Body of pancreas (tissue), 4 donors: ENCODE results near the gene PHAF1. TPM values are rescaled to one million over a fixed set of nuclear protein-coding genes. Genes with fewer than 3 reads are reported as not detected.

Source experiments
- ATAC-seq: fragments of 150-250 bp; one replicate; pipeline ENCODE4 v1.9.1; 2016
- DNase-seq, 4 donors: peaks; one replicate each; pipeline ENCODE4 v3.0.0-alpha.2; 2019
- H3K27ac ChIP-seq, 4 donors: fragments of 200-600 bp; sonication (generic); 1 replicate in 3 of 4; 2 replicates in 1 of 4; pipeline versions ENCODE4 v1.5.1 to v1.6.1; 2016 to 2019; ENCODE audit warnings: mild to moderate bottlenecking in 1 of 4, mixed read lengths in 1 of 4, moderate library complexity in 1 of 4
- H3K27me3 ChIP-seq, 2 donors: fragments of 200-600 bp; sonication (generic); one replicate each; pipeline ENCODE4 v1.6.0; 2016; ENCODE audit warnings: mild to moderate bottlenecking in 1 of 2
- H3K36me3 ChIP-seq, 2 donors: fragments of 200-600 bp; sonication (generic); replicated peaks in 1 of 2; 2 replicates each; pipeline ENCODE4 v1.5.1; 2016; ENCODE audit warnings: low read depth in 2 of 2; ENCODE audit not compliant: insufficient read depth in 1 of 2
- H3K4me1 ChIP-seq: fragments of 200-600 bp; sonication (generic); one replicate; pipeline ENCODE4 v1.6.0; 2016
- H3K4me3 ChIP-seq, 2 donors: fragments of 200-600 bp; sonication (generic); 1 replicate in 1 of 2; 2 replicates in 1 of 2; pipeline ENCODE4 v1.5.1; 2016 to 2019
- H3K9me3 ChIP-seq, 3 donors: fragments of 200-600 bp; sonication (generic); 1 replicate in 2 of 3; 2 replicates in 1 of 3; pipeline ENCODE4 v1.5.1; 2016
- POLR2A ChIP-seq, 3 donors: fragments of 450-650 bp; IDR thresholded peaks; one replicate each; pipeline ENCODE4 v1.6.1; 2016; ENCODE audit warnings: antibody characterized with exemption in 3 of 3, mild to moderate bottlenecking in 2 of 3
- WGBS, 2 donors: methylation state at CpG; one replicate each; pipeline ENCODE4 v1.1.5; 2017; 5-methylcytosine and 5-hydroxymethylcytosine counted together
- intact Hi-C: fragments of 100-400 bp; cut with DNase I; formaldehyde crosslinking; loops from one replicate; pipeline ENCODE4 v1.15.1; 2023
- total RNA-seq, 2 donors: library from RNA; depleted of rRNA; stranded (reverse); fragments of >200 nt; gene quantifications; one replicate each; pipeline ENCODE4 v1.1.0, GENCODE V29; 2016
- TF ChIP-seq, protein P1 (sequence below), 7 experiments: fragments of 450-650 bp in 4 of 7; fragments of 200-600 bp in 3 of 7; sonication (generic) in 3 of 7; IDR thresholded peaks; one replicate each; pipeline ENCODE4 v1.5.1; 2016 to 2019; ENCODE audit warnings: antibody characterized with exemption in 7 of 7

PHAF1 gene
- total RNA-seq, 2 donors from 2014 or later: 7.8 to 18.5 TPM

DNA sequence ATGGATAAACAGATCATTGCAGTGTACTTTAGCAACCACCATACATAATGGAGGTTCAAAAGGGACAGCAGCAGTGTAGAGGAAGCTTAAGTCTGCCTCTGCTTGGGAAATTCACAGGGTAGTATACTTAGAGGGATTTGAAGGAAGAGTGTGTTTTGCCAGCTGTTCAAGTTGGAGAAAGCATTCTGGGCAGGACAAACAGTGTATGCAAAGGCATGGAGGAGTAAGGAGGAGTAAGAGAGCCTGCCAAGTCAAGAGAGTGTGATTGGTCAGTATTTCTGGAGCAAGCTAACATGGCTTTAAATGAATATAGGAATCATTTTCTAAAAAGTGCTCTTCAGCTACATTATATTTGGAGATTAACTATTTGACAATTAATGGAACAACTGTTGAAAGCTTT lies 22.9 kb upstream of the PHAF1 start:
- intact Hi-C loops: no loop called here
- Histone ChIP-seq H3K27me3 (no peaks in the 10 kb centered on the region), H3K4me1 (no peaks in the 10 kb centered on the region), H3K9me3 (no peaks in the 10 kb centered on the region), H3K36me3 (no peaks in the 10 kb centered on the region), H3K4me3 (no peak overlapping the region), H3K27ac (no peak overlapping the region)
- TF ChIP-seq POLR2A (IDR thresholded peaks at IDR 0.05): no peak
- TF ChIP-seq, protein P1, sequence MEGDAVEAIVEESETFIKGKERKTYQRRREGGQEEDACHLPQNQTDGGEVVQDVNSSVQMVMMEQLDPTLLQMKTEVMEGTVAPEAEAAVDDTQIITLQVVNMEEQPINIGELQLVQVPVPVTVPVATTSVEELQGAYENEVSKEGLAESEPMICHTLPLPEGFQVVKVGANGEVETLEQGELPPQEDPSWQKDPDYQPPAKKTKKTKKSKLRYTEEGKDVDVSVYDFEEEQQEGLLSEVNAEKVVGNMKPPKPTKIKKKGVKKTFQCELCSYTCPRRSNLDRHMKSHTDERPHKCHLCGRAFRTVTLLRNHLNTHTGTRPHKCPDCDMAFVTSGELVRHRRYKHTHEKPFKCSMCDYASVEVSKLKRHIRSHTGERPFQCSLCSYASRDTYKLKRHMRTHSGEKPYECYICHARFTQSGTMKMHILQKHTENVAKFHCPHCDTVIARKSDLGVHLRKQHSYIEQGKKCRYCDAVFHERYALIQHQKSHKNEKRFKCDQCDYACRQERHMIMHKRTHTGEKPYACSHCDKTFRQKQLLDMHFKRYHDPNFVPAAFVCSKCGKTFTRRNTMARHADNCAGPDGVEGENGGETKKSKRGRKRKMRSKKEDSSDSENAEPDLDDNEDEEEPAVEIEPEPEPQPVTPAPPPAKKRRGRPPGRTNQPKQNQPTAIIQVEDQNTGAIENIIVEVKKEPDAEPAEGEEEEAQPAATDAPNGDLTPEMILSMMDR (IDR thresholded peaks at IDR 0.05): no peak
- no peak for DNase-seq
- ATAC-seq: no peak

DNA sequence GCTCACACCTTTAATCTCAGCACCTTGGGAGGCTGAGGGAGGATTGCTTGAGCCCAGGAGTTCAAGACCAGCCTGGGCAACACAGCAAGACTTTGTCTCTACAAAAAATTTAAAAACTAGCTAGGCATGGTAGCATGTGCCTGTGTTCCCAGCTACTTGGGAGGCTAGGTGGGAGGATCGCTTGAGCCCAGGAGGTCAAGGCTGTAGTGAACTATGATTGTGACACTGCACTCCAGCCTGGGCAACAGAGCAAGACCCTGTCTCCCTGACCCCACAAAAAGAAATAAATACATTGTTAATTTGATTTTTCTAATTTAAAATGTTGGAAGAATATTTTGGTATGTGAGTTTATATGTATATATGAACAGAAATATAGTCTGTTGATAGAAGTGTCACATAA lies 22.4 kb upstream of the PHAF1 start:
- H3K4me1 ChIP-seq: no peaks in the 10 kb centered on the region
- no peak for DNase-seq
- no peak overlapping the region for H3K27ac ChIP-seq
- WGBS, 2 donors: 96 to 100% methylated on average over 1 of the region's 1 CpG
- intact Hi-C loops: no loop called here
- H3K9me3 ChIP-seq: no peaks in the 10 kb centered on the region
- ATAC-seq: no peak
- H3K27me3 ChIP-seq: no peaks in the 10 kb centered on the region
- H3K36me3 ChIP-seq: no peaks in the 10 kb centered on the region
- H3K4me3 ChIP-seq: no peak overlapping the region
- TF ChIP-seq, protein P1 (IDR thresholded peaks at IDR 0.05): no peak
- no peak for TF ChIP-seq POLR2A (IDR thresholded peaks at IDR 0.05)

DNA sequence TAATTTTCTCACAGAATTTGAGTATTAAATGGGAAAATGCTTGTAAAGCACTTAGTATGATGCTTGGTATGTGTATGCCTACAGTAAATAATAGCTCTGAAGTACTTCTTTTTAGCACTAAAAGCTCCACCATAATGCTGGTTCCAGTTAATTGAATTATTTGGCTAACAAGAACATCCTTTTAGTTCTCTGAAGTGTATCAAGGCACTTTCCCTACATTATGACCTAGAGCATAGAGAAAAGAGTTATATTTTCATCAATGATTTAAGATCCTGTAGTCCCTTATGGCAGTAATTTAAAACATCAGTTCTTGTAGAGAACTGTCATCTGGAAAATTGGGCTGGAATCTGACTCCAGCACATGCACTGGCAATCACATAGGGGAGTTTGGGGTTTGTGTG lies 21.9 kb upstream of the PHAF1 start:
- Histone ChIP-seq H3K36me3 (no peaks in the 10 kb centered on the region), H3K27ac (no peak overlapping the region), H3K4me1 (no peaks in the 10 kb centered on the region), H3K9me3 (no peaks in the 10 kb centered on the region), H3K4me3 (no peak overlapping the region), H3K27me3 (no peaks in the 10 kb centered on the region)
- intact Hi-C loops: no loop called here
- DNase-seq (no peak), ATAC-seq (no peak)
- no peak for TF ChIP-seq POLR2A (IDR thresholded peaks at IDR 0.05)
- TF ChIP-seq, protein P1 (IDR thresholded peaks at IDR 0.05): no peak

DNA sequence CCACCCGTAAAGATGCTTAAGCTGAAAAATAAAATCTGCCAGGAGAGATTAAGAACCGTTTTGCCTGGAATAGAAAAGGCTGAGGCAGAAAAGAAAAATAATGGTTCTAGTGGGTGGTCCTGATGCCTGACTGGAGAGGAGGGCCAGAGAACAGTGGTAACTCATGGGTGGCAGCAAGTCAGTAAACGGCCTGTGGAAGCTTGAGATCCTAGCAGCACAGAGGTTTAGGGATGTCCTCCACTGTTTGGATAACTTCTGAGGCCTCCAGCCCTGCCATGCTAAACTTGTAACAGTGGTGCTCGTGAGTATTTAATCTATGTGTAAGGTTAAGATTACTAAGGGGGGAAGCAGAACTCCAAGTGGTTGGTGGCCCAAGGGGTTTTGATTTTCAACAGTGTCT lies 21.2 kb upstream of the PHAF1 start:
- no peak overlapping the region for H3K27ac ChIP-seq
- TF ChIP-seq, protein P1 (IDR thresholded peaks at IDR 0.05): no peak
- no peak for TF ChIP-seq POLR2A (IDR thresholded peaks at IDR 0.05)
- ATAC-seq (no peak), DNase-seq (no peak)
- WGBS, 2 donors: 72 to 79% methylated on average over 4 of the region's 4 CpGs
- H3K27me3 ChIP-seq: no peaks in the 10 kb centered on the region
- no peaks in the 10 kb centered on the region for H3K4me1 ChIP-seq
- intact Hi-C loops: no loop called here
- no peaks in the 10 kb centered on the region for H3K36me3 ChIP-seq
- H3K4me3 ChIP-seq: no peak overlapping the region
- no peaks in the 10 kb centered on the region for H3K9me3 ChIP-seq

GRCh38 chr16:67089101-67089500 lies 20.6 kb upstream of the PHAF1 start:
- no peak overlapping the region for H3K4me3 ChIP-seq
- no peaks in the 10 kb centered on the region for H3K9me3 ChIP-seq
- TF ChIP-seq, protein P1 (IDR thresholded peaks at IDR 0.05): no peak
- no peak for TF ChIP-seq POLR2A (IDR thresholded peaks at IDR 0.05)
- no peaks in the 10 kb centered on the region for H3K4me1 ChIP-seq
- H3K27ac ChIP-seq: no peak overlapping the region
- ATAC-seq (no peak), DNase-seq (no peak)
- no peaks in the 10 kb centered on the region for H3K27me3 ChIP-seq
- intact Hi-C loops: no loop called here
- no peaks in the 10 kb centered on the region for H3K36me3 ChIP-seq
